Activated CD8-positive, alpha-beta memory T cell treated with anti-CD3 and anti-CD28 coated beads for 1 hour (primary cell): Measurements from ENCODE around the gene KIF7.

Source experiments
- DNase-seq, 2 donors: peaks; one replicate each; pipeline ENCODE4 v3.0.0-alpha.2; 2020; ENCODE audit warnings: low read depth in 1 of 2; ENCODE audit errors: extremely low read depth in 1 of 2

The KIF7 gene

DNA sequence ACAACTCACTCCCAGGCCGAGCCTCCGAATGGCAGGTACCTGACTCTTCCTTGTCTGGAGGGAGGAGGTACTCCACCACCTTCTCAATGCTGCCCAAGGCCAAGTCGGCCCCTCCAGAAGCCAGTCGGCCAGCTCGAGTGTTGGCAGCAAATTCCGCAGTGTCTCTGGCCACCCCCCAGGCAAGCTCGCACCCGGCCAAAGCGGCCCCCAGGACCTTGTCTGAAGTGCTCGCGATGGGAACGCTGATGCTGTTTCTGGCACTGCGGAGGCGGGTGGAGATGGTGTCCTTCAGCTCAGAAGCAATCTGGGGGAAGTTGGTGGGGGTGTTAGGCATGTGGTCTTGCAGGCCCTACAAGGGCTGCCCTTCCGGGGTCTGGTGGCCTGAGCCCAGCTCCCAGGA, 14.7 kb upstream of the KIF7 start:
- DNase-seq = no peak

DNA sequence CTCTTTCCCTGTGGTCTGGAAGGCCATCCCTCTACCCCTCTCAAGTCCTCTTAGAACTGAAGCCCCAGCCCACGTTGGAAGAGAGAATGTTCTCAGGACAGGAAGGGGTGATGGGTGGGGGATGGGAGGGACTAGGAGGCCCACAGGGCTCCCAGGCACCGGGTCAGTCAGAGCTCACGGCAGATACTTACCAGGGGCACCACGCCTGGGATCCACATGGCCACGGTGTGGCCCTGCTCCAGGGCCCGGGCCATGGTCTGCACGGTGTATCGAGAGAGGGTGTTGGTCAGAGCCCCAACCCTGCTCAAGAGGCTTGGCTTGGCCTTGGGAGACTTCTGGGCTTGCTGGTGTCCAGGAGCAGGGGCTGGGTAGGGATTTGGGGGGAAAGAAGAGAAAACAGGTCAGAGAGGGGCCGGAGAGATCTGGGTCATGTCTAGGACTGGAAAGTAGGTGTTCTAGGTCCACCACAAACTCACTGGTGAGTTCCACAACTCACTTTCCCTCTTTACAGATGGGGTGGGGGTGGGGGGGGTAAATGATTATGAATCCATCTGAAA, 14.1 kb upstream of the KIF7 start:
- DNase-seq = no peak

GRCh38 chr15:89668171-89668570, 12.9 kb upstream of the KIF7 start:
- no peak for DNase-seq

- no peak for DNase-seq
Observed at GRCh38 chr15:89667706-89667960, 12.4 kb upstream of the KIF7 start.

- no peak for DNase-seq
Observed at GRCh38 chr15:89666858-89667705, 11.8 kb upstream of the KIF7 start.

DNA sequence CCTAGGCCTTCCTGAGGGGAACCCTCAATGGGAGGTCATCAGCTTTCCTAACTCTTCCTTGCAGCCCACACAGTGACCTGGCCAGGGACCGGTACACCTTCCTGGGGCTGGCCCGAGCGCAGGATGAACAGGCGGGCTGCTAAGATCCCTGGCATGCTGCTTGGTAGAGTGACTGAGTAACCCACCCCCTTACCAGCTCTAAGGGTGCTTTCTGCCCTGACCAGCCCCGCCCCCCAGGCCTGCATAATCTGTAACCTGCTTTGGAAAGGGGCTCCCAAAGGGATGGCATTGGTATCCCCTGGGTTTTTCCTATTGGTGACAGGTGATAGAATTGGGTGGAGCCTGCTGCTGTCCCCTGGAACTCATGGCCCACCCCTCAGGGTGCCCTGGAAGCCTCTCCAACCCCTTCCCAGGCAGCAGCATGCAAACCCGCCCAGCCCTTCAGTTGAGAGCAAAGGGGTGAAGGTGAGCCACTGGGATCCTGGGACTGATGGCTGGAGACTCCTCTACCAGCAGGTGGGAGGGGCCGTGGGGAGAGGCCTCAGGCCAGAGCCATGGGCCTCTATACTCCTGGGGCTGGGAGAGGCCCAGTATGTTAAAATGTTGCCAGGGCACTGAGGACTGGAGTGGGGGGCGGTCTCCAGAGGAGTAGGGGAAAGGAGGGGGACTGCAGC, 11.1 kb upstream of the KIF7 start:
- DNase-seq = no peak

GRCh38 chr15:89665449-89666181, 10.3 kb upstream of the KIF7 start:
- DNase-seq = no peak

GRCh38 chr15:89664441-89665350, 9.4 kb upstream of the KIF7 start:
- no peak for DNase-seq

DNA sequence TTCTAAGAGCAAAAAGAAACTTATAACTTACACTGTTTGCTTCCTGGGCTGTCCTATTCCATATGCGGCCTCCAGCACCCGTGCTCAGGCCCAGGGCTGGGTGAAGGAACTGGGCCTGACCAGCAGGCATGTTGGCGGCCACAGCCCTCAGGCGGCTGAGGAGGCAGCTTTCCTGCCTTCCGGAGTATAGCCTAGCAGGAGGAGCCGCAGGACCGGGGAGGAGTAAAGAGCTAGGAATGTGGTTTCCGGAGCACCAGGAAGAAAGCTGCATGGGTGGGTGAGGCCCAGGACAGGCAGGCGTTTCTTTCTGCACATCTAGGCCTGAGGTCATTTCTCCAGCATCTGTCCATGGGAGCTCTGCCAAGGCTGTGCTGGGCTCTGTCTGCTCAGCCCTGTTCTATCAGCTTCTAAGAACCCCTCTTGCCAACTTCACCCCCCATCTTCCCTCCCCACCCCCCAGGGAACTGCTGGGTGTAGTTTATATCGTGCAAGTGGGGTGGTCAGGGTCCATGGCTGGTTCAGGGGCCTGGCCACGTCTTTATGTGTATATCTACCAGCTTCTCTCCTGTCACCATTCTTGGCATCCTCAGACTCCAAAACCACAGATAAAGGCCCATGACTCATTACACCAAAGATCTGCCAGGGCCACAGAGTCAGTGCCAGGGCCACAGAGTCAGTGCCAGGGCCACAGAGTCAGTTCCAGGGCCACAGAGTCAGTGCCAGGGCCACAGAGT, 7.8 kb upstream of the KIF7 start:
- no peak for DNase-seq

DNA sequence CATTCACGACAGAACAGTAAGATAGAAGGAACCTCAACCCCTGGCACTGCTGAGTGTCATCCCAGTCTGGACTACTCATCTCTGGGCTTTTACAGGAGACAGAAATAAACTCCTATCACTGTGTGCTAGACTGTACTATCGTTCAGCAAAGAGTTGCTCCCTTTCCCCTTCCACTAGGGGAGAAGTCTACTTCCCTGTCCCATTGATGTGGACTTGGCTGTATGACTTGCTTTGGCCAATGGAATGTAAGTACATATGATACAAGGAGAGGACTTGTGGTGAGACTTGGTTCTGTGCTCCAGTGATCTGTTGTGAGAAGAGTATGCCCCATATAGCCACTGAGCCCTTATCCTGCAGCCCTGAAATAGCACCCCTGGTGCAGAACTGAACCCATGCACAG, 5.3 kb upstream of the KIF7 start:
- DNase-seq = no peak

- DNase-seq = no peak
Observed at GRCh38 chr15:89659295-89659694, 4.0 kb upstream of the KIF7 start.

DNA sequence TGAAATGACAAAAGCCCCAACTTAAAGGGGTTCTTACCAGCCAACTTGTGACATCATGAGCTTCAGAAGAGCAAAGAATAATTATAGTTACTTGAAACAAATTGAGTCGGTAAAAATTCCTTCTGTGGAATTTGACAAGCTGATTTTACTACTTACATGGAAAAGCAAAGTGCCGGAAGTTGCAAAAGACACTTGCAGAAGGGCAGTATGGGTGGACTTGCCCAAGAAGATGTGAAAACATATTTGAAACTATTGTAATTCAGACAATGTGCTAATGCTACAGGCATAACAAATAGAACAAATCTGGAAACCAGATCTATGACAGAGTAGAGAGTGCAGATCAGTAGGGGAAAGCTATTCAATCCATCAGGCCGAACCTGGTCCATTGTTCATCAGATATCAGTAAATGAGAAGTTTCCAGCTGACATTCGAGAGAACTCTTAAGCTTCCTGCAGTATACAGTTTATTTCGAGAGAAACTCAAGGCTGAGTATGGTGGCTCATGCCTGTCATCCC, 2.5 kb upstream of the KIF7 start:
- no peak for DNase-seq

GRCh38 chr15:89656116-89656815, 999 bp upstream of the KIF7 start:
- DNase-seq = no peak

GRCh38 chr15:89654301-89654761, 936 bp downstream of the KIF7 start:
- DNase-seq = no peak

DNA sequence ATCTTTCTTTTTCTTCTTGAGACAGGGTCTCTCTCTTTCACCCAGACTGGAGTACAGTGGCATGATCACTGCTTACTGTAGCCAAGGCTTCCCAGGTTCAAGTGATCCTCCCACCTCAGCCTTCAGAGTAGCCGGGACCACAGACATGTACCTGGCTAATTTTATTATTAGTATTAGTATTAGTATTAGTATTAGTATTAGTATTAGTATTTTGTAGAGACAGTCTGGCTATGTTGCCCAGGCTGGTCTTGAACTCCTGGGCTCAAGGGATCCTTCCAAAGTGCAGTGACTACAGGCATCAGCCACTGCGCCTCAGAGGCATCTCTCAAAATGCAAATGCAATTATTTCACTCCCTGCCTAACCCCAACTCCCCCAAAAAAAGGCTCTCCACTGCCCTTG, 1.7 kb downstream of the KIF7 start:
- DNase-seq = no peak

DNA sequence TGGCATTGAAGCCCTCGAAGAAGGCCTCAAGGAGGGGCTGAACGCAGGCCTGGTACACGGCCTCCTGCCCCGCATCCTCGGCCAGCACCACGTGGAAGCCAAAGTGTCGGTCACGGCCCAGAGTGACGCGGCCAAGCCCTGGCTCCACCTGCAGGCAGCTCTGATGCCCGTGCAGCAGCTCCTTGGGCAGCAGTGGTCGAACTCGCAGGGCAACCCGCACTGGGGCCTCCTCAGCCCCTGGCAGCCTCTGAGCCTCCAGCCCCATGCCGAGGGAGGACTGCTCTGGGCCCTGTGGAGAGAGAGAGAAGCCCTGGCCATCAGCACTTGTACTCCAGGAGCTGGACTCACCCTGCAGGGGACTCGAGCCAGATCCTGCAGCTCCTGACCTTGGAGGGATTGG, 2.6 kb downstream of the KIF7 start:
- DNase-seq = no peak

- no peak for DNase-seq
Observed at GRCh38 chr15:89652131-89652530, 3.1 kb downstream of the KIF7 start.

DNA sequence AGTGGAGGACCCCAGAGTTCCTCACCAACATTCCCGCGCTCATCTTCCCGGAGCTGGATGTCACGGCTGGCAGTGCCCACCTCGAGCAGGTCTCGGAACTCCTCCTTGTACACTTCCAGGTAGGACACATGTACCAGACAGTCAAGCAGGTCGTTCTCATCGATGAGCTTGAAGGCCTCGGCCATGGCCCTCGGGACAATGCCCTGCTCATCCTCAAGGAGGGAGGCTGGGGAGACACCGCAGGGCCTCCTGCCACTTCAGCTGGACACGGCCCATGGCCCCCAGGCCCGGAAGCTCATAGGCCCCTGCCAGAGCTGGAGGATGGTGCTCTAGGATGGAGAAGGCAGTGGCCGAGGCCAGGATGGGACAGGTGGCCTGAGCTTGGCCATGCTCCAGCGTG, 5.6 kb downstream of the KIF7 start:
- DNase-seq = no peak

- no peak for DNase-seq
Observed at GRCh38 chr15:89649013-89649625, 6.1 kb downstream of the KIF7 start.
